Epithelial cell of prostate (primary cell): ENCODE data around the gene KRT84.
"Not testable (repeated sequence)": the region's sequence is repeated elsewhere in the genome, so short reads cannot be mapped to it uniquely, and the experiment has no call there.

ENCODE experiments used
- DNase-seq: peaks from one replicate; pipeline ENCODE4 v3.0.0-alpha.2; 2011; ENCODE audit warnings: low read depth, low spot score
- H3K27ac ChIP-seq: fragments of 450-650 bp; 2 replicates; pipeline ENCODE4 v1.5.1; 2017; ENCODE audit warnings: mild to moderate bottlenecking

Gene KRT84

GRCh38 chr12:52349196-52349595, 36.3 kb downstream of the KRT84 start:
- peak; percentile 18 for DNase-seq
- H3K27ac ChIP-seq: no peak overlapping the region

- no peak for DNase-seq
Observed at GRCh38 chr12:52347551-52348510, 37.6 kb downstream of the KRT84 start.

GRCh38 chr12:52347016-52347415, 38.4 kb downstream of the KRT84 start:
- no peak overlapping the region for H3K27ac ChIP-seq
- DNase-seq: no peak

More at GRCh38 chr12:52347551-52348510, 37.6 kb downstream of the KRT84 start:
- H3K27ac ChIP-seq: no peak overlapping the region

- no peak for DNase-seq
- no peak overlapping the region for H3K27ac ChIP-seq
Observed at GRCh38 chr12:52346593-52346992, 38.9 kb downstream of the KRT84 start.

- not testable (repeated sequence) for DNase-seq, H3K27ac ChIP-seq
Observed at GRCh38 chr12:52345041-52345440, 40.4 kb downstream of the KRT84 start.

- DNase-seq: no peak
- H3K27ac ChIP-seq: no peak overlapping the region
Observed at GRCh38 chr12:52344111-52344510, 41.3 kb downstream of the KRT84 start.

- no peak for DNase-seq
- H3K27ac ChIP-seq: no peak overlapping the region
Observed at GRCh38 chr12:52343550-52343949, 41.9 kb downstream of the KRT84 start.

GRCh38 chr12:52342781-52343490, 42.5 kb downstream of the KRT84 start:
- no peak for DNase-seq
- no peak overlapping the region for H3K27ac ChIP-seq

- DNase-seq: no peak
- H3K27ac ChIP-seq: no peak overlapping the region
Observed at GRCh38 chr12:52341066-52341580, 44.3 kb downstream of the KRT84 start.

- DNase-seq: peak; percentile 27
- no peak overlapping the region for H3K27ac ChIP-seq
Observed at GRCh38 chr12:52338241-52338960, 47.1 kb downstream of the KRT84 start.

GRCh38 chr12:52337054-52337453, 48.4 kb downstream of the KRT84 start:
- DNase-seq: no peak
- H3K27ac ChIP-seq: no peak overlapping the region

- no peak overlapping the region for H3K27ac ChIP-seq
- DNase-seq: no peak
Observed at GRCh38 chr12:52336641-52337040, 48.8 kb downstream of the KRT84 start.

GRCh38 chr12:52335598-52336262, 49.7 kb downstream of the KRT84 start:
- no peak for DNase-seq
- no peak overlapping the region for H3K27ac ChIP-seq

GRCh38 chr12:52334185-52334584, 51.3 kb downstream of the KRT84 start:
- DNase-seq: no peak
- H3K27ac ChIP-seq: no peak overlapping the region

GRCh38 chr12:52333321-52333720, 52.1 kb downstream of the KRT84 start:
- DNase-seq: no peak

GRCh38 chr12:52332381-52332780, 53.1 kb downstream of the KRT84 start:
- H3K27ac ChIP-seq: no peak overlapping the region
- DNase-seq: no peak

More at GRCh38 chr12:52333321-52333720, 52.1 kb downstream of the KRT84 start:
- H3K27ac ChIP-seq: no peak overlapping the region

- no peak overlapping the region for H3K27ac ChIP-seq
- DNase-seq: no peak
Observed at GRCh38 chr12:52331833-52332232, 53.6 kb downstream of the KRT84 start.

- H3K27ac ChIP-seq: no peak overlapping the region
- no peak for DNase-seq
Observed at GRCh38 chr12:52331039-52331438, 54.4 kb downstream of the KRT84 start.

- H3K27ac ChIP-seq: peak overlapping the region; percentile 55
Observed at GRCh38 chr12:52327830-52328500, 57.5 kb downstream of the KRT84 start.

More at GRCh38 chr12:52327830-52328500, 57.5 kb downstream of the KRT84 start:
- DNase-seq: no peak
